Endothelial cell of umbilical vein (primary cell): ENCODE measurements around the gene SVOP. TPM values are rescaled to one million over a fixed set of nuclear protein-coding genes. Genes with fewer than 3 reads are reported as not detected.

Experiments used
- BruUV-seq: library from RNA; stranded (reverse); fragments of 400-500 nt; replicated peaks from 2 replicates; lab custom pipeline; 2021; lab: Mats Ljungman, UMichigan
- CTCF ChIA-PET: fragments of 300-600, 350-600 bp; sonication (Branson Sonifier 250); formaldehyde crosslinking; loops from one replicate; lab custom pipeline; 2021; ENCODE audit warnings: antibody characterized with exemption, inconsistent platforms; lab: Charles Lee
- POLR2A ChIA-PET: fragments of 300-600, 350-600 bp; sonication (Branson Sonifier 250); formaldehyde crosslinking; loops from one replicate; lab custom pipeline; 2021; ENCODE audit warnings: antibody characterized with exemption, inconsistent platforms; lab: Charles Lee
- DNase-seq: peaks from one replicate; pipeline ENCODE4 v3.0.0-alpha.2; 2011; ENCODE audit warnings: low read depth, low spot score
- FAIRE-seq: peaks from 2 replicates; lab custom pipeline; 2011; peaks lifted over from hg19 to GRCh38; lab: Jason Lieb, UNC
- H2AFZ ChIP-seq: 2 replicates; pipeline ENCODE4 v1.6.0; 2012; ENCODE audit warnings: low read depth, low read length, control low read depth, inconsistent platforms
- H3K27ac ChIP-seq: 2 replicates; pipeline ENCODE4 v1.5.1; 2011; ENCODE audit warnings: low read depth, mild to moderate bottlenecking, control low read depth, low read length, moderate library complexity; ENCODE audit not compliant: insufficient read depth
- H3K27me3 ChIP-seq, 2 experiments: 2 replicates each; pipeline versions ENCODE4 v1.6.0 to v1.6.1; 2011; ENCODE audit warnings: low read length in 2 of 2, mixed read lengths in 1 of 2; ENCODE audit not compliant: control insufficient read depth in 2 of 2, insufficient read depth in 2 of 2
- H3K36me3 ChIP-seq, 2 experiments: 2 replicates in 1 of 2; 3 replicates in 1 of 2; pipeline ENCODE4 v1.5.1; 2011; ENCODE audit warnings: low read length in 2 of 2, mild to moderate bottlenecking in 1 of 2, moderate library complexity in 1 of 2; ENCODE audit not compliant: control insufficient read depth in 2 of 2, insufficient read depth in 2 of 2; ENCODE audit errors: extremely low read depth in 1 of 2
- H3K4me1 ChIP-seq: 3 replicates; pipeline ENCODE4 v1.5.1; 2011; ENCODE audit warnings: mild to moderate bottlenecking, low read length; ENCODE audit not compliant: control insufficient read depth, insufficient read depth; ENCODE audit errors: extremely low read depth
- H3K4me2 ChIP-seq: 2 replicates; pipeline ENCODE4 v1.6.1; 2011; ENCODE audit warnings: low read length, control low read depth, mixed read lengths; ENCODE audit not compliant: insufficient read depth
- H3K4me3 ChIP-seq, 3 experiments: fragments of 200-600 bp in 1 of 3; sonication (generic), shearing (Covaris generic) in 1 of 3; replicated peaks in 1 of 3; 2 replicates each; pipeline ENCODE4 v1.5.1; 2011 to 2016; ENCODE audit warnings: control low read depth in 3 of 3, low read length in 3 of 3, mild to moderate bottlenecking in 2 of 3, inconsistent platforms in 1 of 3, low read depth in 1 of 3, moderate library complexity in 1 of 3; ENCODE audit not compliant: insufficient read depth in 1 of 3
- H3K79me2 ChIP-seq: 2 replicates; pipeline ENCODE4 v1.6.0; 2012; ENCODE audit warnings: low read length, inconsistent platforms; ENCODE audit not compliant: control insufficient read depth, insufficient read depth
- H3K9ac ChIP-seq: replicated peaks from 2 replicates; pipeline ENCODE3; 2011; ENCODE audit warnings: low read length, control low read depth; ENCODE audit not compliant: insufficient read depth; ENCODE audit errors: extremely low read depth
- H3K9me1 ChIP-seq: replicated peaks from 3 replicates; pipeline ENCODE4 v1.6.0; 2011; ENCODE audit warnings: mild to moderate bottlenecking, low read length; ENCODE audit not compliant: control insufficient read depth, insufficient read depth; ENCODE audit errors: extremely low read depth
- H3K9me3 ChIP-seq: replicated peaks from 2 replicates; pipeline ENCODE4 v1.5.1; 2012; ENCODE audit warnings: low read length, inconsistent platforms; ENCODE audit not compliant: control insufficient read depth, insufficient read depth
- H4K20me1 ChIP-seq: replicated peaks from 2 replicates; pipeline ENCODE3; 2011; ENCODE audit warnings: mild to moderate bottlenecking, low read length; ENCODE audit not compliant: control insufficient read depth, insufficient read depth; ENCODE audit errors: extremely low read depth
- EZH2 ChIP-seq: IDR thresholded peaks from 2 replicates; pipeline ENCODE4 v1.6.1; 2012; ENCODE audit warnings: borderline replicate concordance, low read depth, mild to moderate bottlenecking, moderate library complexity, low read length, inconsistent platforms; ENCODE audit not compliant: severe bottlenecking
- FOS ChIP-seq: IDR thresholded peaks from 2 replicates; pipeline ENCODE4 v1.6.1; 2011; ENCODE audit warnings: mild to moderate bottlenecking, low read length, moderate library complexity, borderline replicate concordance; ENCODE audit not compliant: insufficient read depth
- GATA2 ChIP-seq: IDR thresholded peaks from 2 replicates; pipeline ENCODE4 v1.7.0; 2011; ENCODE audit warnings: low read depth, mild to moderate bottlenecking, moderate library complexity, mixed read lengths, low read length; ENCODE audit not compliant: insufficient read length, insufficient read depth
- JUN ChIP-seq: IDR thresholded peaks from 2 replicates; pipeline ENCODE4 v1.6.1; 2011; ENCODE audit warnings: borderline replicate concordance, low read depth; ENCODE audit not compliant: insufficient read length, insufficient read depth
- MYC ChIP-seq: IDR thresholded peaks from one replicate; pipeline ENCODE4 v1.6.1; 2011; ENCODE audit warnings: mild to moderate bottlenecking, low read depth, low read length
- POLR2A ChIP-seq: IDR thresholded peaks from 2 replicates; pipeline ENCODE4 v1.6.1; 2012; ENCODE audit warnings: low read depth, mild to moderate bottlenecking, control low read depth, low read length
- POLR2AphosphoS5 ChIP-seq: IDR thresholded peaks from 2 replicates; pipeline ENCODE4 v1.6.1; 2012; ENCODE audit warnings: low read depth, mild to moderate bottlenecking, control low read depth, low read length, moderate library complexity; ENCODE audit not compliant: insufficient read depth
- dilution Hi-C: fragments of 300-500 bp; cut with MboI; formaldehyde crosslinking; loops from one replicate; pipeline ENCODE4 v1.15.0; 2019; ENCODE audit warnings: low sequenced_read_pairs; ENCODE audit not compliant: extremely low pct_ligation_motif_present
- intact Hi-C: fragments of 100-400 bp; cut with micrococcal nuclease; formaldehyde crosslinking; loops from one replicate; pipeline ENCODE4 v1.10.0; 2022
- polyA plus RNA-seq, 4 experiments: library from polyadenylated mRNA; depleted of rRNA in 3 of 4; stranded (reverse) in 3 of 4; unstranded in 1 of 4; fragments of >200 nt; gene quantifications; 2 replicates each; pipeline versions ENCODE4 v1.2.1 to v1.2.3, GENCODE V29; 2011 to 2012; ENCODE audit warnings: missing spikeins in 1 of 4
- total RNA-seq: library from RNA; stranded (reverse); gene quantifications from 2 replicates; pipeline ENCODE4 v1.2.3, GENCODE V29; 2021
- TF ChIP-seq, protein P1 (sequence below), 2 donors: IDR thresholded peaks; 1 replicate in 1 of 2; 2 replicates in 1 of 2; pipeline ENCODE4 v1.5.1; 2011; ENCODE audit warnings: low read length in 2 of 2, mild to moderate bottlenecking in 2 of 2, moderate library complexity in 2 of 2, control low read depth in 1 of 2, inconsistent platforms in 1 of 2, low read depth in 1 of 2; ENCODE audit not compliant: insufficient read depth in 1 of 2; ENCODE audit errors: extremely low read depth in 1 of 2
- TF ChIP-seq, protein P2 (sequence below): IDR thresholded peaks from 2 replicates; pipeline ENCODE4 v1.6.1; 2011; ENCODE audit not compliant: insufficient read depth, insufficient read length

The SVOP gene
- total and polyA plus RNA-seq, 2 donors (not counting 3 experiments of a cell fraction or from before 2014, with no cell fraction given): not detected

DNA sequence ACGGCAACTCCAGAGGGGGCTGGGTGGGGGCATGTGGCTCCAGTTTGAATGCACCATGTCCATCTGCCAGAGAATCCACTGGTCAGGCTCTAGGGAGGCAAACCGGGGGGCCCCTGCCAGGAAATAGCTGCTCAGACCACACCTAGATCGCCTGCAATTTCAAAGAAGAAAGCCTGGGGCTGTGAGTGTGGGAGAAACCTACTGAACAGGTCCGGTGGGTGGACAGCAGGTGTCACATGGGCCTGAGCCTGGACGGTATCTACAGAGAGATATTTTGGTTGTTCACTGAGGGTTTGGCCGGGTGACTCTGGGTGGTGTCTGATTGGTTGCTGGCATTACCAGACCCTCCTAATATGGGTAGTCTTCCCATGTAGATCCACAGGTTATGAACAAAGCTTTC lies 109.0 kb downstream of the SVOP start:
- no peaks in the 10 kb centered on the region for H4K20me1 ChIP-seq
- H2AFZ ChIP-seq: no peak overlapping the region
- TF ChIP-seq JUN: no peak
- no peak for TF ChIP-seq MYC
- TF ChIP-seq FOS: no peak
- no peak for TF ChIP-seq GATA2
- intact Hi-C loops (no loop called here), dilution Hi-C loops (no loop called here)
- DNase-seq: no peak
- H3K79me2 ChIP-seq: no peaks in the 10 kb centered on the region
- H3K9me1 ChIP-seq: no peaks in the 10 kb centered on the region
- no peaks in the 10 kb centered on the region for H3K36me3 ChIP-seq
- no peak overlapping the region for H3K4me2 ChIP-seq
- H3K4me1 ChIP-seq: no peaks in the 10 kb centered on the region
- FAIRE-seq: no peak
- BruUV-seq: no TSS peak
- H3K9ac ChIP-seq: no peak overlapping the region
- ChIA-PET CTCF (no interaction called here), POLR2A (no interaction called here)
- H3K27me3 ChIP-seq: peaks cover 0 to 1% of the 10 kb centered on the region in 2 experiments
- no peak overlapping the region for H3K4me3 ChIP-seq
- no peak overlapping the region for H3K27ac ChIP-seq
- H3K9me3 ChIP-seq: no peaks in the 10 kb centered on the region

DNA sequence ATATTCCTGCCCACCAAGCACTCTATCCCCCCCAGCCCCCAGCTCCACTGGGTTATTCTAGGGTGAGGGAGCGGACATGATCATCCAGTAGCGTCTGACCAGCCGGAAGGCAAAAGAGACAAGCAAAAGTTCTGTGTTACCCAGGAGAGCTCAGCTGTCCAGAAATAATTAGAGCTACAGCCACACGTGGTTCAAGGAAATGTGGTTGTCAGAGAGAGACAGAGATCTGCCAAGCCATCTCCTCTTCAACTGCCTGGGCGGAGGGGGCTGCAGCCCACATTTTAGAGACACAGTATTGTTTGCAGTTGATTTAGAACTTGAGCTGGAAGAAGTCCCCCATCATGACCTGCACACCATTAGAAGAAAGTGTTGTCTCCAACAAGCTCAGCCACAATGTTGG lies 110.5 kb downstream of the SVOP start:
- H3K9me3 ChIP-seq: no peaks in the 10 kb centered on the region
- BruUV-seq: no TSS peak
- no peak overlapping the region for H3K4me3 ChIP-seq
- H3K4me2 ChIP-seq: no peak overlapping the region
- H3K9me1 ChIP-seq: no peaks in the 10 kb centered on the region
- no peak overlapping the region for H3K9ac ChIP-seq
- dilution Hi-C loops: no loop called here
- peaks cover 0 to 1% of the 10 kb centered on the region in 2 experiments for H3K27me3 ChIP-seq
- ChIA-PET CTCF (interaction anchor here (0.7 to 1.1 kb wide), 2 partner anchors 41 to 48 kb away, joined by 3 read pairs; no protein-coding TSS in a partner anchor), POLR2A (no interaction called here)
- FAIRE-seq (no peak), DNase-seq (no peak)
- H3K27ac ChIP-seq: no peak overlapping the region
- H3K79me2 ChIP-seq: no peaks in the 10 kb centered on the region
- H2AFZ ChIP-seq: no peak overlapping the region
- H4K20me1 ChIP-seq: no peaks in the 10 kb centered on the region
- intact Hi-C loops: no loop called here
- TF ChIP-seq FOS: no peak
- TF ChIP-seq GATA2: no peak
- TF ChIP-seq POLR2A: no peak
- TF ChIP-seq, protein P1, sequence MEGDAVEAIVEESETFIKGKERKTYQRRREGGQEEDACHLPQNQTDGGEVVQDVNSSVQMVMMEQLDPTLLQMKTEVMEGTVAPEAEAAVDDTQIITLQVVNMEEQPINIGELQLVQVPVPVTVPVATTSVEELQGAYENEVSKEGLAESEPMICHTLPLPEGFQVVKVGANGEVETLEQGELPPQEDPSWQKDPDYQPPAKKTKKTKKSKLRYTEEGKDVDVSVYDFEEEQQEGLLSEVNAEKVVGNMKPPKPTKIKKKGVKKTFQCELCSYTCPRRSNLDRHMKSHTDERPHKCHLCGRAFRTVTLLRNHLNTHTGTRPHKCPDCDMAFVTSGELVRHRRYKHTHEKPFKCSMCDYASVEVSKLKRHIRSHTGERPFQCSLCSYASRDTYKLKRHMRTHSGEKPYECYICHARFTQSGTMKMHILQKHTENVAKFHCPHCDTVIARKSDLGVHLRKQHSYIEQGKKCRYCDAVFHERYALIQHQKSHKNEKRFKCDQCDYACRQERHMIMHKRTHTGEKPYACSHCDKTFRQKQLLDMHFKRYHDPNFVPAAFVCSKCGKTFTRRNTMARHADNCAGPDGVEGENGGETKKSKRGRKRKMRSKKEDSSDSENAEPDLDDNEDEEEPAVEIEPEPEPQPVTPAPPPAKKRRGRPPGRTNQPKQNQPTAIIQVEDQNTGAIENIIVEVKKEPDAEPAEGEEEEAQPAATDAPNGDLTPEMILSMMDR (IDR thresholded peaks at IDR 0.05; ENCODE audit: extremely low read depth in 1 of 2, insufficient read depth in 1 of 2, low read depth in 1 of 2, low read length in 2 of 2): no peak
- no peak for TF ChIP-seq EZH2
- no peak for TF ChIP-seq POLR2AphosphoS5
- TF ChIP-seq, protein P2, sequence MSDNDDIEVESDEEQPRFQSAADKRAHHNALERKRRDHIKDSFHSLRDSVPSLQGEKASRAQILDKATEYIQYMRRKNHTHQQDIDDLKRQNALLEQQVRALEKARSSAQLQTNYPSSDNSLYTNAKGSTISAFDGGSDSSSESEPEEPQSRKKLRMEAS: no peak
- TF ChIP-seq MYC: no peak
- TF ChIP-seq JUN: no peak
- no peaks in the 10 kb centered on the region for H3K36me3 ChIP-seq
- H3K4me1 ChIP-seq: no peaks in the 10 kb centered on the region
